Limb (tissue), 2 donors: ENCODE data around the gene GARIN5A.

ENCODE experiments used
- DNase-seq, 2 donors: peaks; one replicate each; pipeline ENCODE4 v3.0.0-alpha.2; 2016; ENCODE audit errors: extremely low spot score in 2 of 2

The GARIN5A gene

DNA sequence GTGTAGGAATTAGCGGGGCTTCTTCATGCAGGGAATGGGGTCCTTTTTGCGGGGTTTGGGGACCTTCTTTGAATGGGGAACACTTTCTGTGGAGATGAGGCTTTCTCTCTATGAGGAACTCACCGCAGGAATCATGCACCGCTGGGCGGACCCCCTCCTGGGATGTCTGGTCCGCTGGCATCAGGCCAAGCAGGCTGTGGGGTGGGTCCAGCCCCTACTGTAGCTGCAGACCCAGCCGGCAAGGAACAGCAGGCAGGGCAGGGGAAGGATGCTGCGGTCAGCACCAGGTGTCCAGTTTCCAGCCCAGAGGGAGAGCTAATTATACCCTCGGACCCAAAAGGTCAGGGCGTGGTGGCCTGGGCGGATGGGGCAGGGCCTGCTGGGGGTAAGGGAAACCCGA, 42.1 kb downstream of the GARIN5A start:
- no peak for DNase-seq

DNA sequence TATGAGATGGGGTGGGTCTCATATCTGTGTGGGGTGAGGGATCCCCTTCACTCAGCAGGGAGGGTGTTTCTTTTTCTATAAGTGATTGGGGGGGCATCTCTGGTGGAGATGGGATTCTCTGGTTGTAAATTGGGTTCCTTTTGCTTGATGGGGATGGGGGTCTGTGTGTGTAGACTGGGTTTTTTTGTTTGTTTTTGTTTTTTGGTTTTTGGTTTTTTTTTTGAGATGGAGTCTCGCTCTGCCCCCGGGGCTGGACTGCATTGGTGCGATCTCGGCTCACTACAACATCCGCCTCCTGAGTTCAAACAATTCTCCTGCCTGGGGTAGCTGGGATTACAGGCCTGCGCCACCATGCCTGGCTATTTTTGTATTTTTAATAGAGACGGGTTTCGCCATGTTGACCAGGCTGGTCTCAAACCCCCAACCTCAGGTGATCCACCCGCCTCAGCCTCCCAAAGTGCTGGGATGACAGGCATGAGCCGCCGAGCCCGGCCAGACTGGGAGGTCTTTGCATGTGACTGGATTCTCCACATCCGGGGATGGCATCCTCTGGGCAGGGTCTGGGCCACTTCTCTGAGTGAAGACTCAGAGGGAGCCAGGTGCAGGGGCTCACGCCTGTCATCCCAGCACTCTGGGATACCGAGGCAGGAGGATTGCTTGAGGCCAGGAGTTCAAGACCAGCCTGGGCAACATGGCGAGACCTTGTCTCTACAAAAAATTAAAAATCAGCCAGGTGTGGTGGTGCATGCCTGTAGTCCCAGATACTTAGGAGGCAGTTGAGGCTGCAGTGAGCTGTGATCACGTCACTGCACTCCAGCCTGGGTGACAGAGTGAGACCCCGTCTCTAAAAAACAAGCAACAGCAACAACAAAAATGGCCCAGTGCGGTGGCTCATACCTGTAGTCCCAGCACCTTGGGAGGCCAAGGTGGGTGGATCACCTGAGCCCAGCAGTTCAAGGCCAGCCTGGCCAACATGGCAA, 43.2 kb downstream of the GARIN5A start:
- no peak for DNase-seq

DNA sequence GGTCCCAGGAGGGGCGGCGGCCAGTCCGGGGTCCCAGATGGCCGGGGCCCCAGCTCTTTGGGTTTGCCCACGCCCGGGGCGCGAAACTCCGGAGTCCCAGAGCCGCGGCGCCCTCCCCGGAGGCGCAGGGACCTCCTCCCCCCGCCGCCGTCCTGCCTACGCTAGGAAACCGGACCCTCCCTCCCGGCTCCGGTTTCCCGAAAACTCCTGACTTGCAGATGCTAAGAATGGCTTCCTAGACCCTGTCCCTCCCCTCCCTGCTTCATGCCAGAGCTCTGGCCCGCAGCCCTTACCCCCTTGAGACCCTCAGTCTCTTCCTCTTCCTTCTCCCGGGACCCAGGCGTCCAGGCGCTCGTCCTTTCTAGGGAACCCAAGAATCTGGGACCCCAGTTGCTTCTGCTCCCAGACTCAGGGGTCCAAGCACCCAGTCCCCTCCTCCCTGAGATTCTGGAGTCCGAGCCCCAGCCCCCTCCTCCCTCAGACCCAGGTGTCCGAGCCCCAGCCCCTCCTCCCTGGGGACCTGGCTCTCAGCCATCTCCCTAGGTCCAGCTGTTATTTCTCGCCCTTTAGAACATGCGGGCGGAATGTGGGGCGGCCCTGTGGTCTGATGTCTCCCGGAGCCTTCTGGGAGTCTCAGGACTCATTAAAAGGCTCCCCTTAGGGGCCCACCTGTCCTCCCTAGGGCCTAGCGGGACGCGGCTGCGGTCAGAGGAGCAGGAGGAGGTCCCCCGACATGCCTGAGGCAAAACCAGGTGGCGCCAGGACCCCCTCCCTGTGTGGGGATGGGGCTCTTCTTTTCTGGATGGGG, 44.2 kb downstream of the GARIN5A start, which contains the start of gene MYBPC2:
Gene MYBPC2 (plus strand): TSS at position 672 of the 808 bp plus-strand sequence. CDS start 62 bp downstream, at position 734.
- peak; percentile 36 to 82 for DNase-seq

DNA sequence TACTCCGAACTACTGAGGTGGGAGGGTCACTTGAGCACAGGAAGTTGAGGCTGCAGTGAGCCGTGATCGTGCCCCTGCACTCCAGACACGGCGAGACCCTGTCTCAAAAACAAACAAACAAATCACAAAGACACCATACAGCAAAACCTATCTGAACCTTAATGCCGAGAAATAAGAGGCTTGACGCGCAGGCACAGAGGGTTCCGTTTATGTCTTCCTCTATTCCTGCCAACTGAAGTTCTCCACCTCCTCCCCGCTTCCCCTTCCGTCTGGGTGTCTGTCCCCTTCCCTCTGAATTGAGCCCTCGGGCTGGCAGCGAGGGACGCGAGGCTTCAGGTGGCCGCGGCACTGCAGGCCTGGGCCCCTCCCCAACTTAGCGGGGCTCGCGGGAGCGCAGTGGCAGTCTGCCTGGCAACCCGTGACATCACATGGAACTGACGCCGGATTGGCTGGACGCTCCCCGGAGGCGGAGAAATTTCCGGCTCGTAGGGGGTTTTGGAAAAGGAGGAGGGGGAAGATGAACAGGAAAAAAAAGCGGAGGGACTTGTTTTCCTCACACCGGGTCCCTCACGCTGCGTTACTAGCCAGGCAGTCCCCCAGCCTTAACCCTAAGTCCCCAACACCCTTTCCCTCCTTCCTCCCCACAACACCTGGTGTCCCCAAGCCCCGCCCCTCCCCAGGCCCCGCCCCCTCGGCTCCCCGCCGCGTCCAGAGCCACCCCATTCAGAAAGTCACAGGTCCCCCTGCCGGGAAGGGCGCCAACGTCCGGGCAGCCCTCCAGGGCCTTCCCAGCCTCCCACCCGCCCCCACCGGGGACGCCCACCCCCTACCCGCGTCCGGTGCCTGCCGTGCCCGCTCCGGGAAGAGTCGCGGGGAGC, 45.1 kb downstream of the GARIN5A start:
- peak; percentile 89 to 96 for DNase-seq

DNA sequence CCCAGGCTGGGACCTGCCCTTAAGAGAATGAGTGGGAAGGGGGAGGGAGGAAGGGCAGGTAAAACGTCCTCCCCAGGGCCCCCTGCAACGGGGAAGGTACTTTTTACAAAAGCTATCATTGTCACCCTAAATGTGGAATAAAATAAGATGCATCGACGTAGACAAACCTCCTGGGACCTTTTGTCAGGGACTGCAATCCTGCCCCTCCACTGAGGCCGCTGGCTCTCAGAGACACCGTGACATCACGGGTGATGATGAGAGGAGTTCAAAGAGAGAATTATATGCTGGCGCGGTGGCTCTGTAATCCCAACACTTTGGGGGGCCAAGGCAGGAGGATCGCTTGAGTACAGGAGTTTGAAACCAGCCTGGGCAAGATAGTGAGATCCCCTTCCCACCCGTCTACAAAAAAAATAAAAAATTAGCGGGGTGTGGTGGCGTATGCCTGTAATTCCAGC, 45.7 kb downstream of the GARIN5A start:
- no peak for DNase-seq

DNA sequence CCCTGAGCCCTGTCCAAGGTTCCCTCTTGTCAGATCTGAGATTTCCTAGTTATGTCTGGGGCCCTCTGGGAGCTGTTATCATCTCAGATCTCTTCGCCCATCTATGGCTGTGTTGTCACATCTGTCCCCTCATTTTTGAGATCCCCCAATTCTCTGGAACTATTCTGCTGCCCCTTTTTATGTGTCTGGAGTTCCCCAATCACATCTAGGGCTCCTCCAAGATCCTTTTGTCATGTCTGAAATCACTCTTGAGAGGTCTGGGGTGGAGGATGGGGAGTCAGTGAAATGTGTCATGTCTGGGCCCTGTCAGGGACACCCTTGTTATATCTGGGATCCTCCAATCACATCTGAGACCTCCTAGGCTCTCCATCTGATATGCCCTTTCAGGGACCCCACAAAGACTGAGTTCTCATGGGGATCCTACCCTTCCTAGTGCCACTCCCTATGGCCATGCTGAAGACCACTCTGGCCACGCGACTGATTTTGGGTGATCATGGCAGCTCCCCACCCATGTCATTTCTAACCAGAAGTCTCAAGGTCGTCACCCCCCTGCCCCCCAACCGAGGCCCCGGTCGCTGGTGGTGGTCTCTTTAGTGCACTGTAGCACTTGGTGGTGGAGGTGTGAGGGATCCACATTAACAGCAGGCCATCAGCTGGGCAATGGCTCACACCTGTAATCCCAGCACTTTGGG, 47.7 kb downstream of the GARIN5A start:
- no peak for DNase-seq

DNA sequence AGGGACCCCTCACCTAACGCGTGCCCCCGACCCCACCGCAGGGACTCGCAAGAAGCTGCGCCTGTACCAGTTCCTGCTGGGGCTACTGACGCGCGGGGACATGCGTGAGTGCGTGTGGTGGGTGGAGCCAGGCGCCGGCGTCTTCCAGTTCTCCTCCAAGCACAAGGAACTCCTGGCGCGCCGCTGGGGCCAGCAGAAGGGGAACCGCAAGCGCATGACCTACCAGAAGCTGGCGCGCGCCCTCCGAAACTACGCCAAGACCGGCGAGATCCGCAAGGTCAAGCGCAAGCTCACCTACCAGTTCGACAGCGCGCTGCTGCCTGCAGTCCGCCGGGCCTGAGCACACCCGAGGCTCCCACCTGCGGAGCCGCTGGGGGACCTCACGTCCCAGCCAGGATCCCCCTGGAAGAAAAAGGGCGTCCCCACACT, 48.6 kb downstream of the GARIN5A start:
- DNase-seq: peak; percentile 82 to 89

DNA sequence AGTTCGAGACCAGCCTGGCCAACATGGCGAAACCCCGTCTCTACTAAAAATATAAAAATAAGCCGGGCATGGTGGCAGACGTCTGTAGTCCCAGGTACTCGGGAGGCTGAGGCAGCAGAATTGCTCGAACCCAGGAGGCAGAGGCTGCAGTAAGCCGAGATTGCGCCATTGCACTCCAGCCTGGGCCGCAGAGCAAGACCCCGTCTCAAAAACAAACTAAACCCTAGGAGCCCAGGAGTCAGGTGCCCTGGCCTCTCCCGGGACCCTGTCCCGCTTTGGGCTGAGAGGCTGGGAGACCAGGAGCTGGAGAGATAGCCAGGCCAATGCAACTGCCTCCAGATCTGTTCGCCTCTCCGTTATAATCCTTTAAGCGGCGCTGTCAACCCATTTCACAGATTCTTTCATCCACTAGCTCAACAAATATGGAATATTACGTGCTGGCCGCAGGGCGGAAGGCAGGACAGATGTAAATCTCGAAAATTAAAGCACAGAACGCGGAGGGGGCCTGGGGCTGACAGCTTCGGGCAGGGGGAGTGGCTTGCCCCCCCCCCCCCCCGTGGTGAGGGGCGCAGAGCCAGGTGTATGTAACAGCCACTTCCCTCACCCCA, 49.2 kb downstream of the GARIN5A start:
- DNase-seq: no peak

DNA sequence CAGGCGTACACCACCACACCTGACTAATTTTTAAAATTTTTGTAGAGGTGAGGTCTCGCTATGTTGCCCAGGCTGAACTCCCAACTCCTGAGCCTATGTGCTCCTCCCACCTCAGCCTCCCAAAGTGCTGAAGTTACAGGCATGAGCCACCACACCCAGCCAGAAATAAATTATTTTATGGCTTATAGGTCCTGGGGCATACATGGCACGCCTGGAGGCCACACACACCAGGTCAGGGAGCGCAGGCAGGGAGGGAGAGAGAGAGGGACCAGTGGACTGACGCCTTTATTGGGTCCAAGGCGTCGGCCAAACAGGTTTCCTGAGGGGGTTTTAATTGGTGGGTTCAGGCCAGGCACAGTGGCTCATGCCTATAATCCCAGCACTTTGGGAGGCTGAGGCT, 51.1 kb downstream of the GARIN5A start:
- DNase-seq: no peak

DNA sequence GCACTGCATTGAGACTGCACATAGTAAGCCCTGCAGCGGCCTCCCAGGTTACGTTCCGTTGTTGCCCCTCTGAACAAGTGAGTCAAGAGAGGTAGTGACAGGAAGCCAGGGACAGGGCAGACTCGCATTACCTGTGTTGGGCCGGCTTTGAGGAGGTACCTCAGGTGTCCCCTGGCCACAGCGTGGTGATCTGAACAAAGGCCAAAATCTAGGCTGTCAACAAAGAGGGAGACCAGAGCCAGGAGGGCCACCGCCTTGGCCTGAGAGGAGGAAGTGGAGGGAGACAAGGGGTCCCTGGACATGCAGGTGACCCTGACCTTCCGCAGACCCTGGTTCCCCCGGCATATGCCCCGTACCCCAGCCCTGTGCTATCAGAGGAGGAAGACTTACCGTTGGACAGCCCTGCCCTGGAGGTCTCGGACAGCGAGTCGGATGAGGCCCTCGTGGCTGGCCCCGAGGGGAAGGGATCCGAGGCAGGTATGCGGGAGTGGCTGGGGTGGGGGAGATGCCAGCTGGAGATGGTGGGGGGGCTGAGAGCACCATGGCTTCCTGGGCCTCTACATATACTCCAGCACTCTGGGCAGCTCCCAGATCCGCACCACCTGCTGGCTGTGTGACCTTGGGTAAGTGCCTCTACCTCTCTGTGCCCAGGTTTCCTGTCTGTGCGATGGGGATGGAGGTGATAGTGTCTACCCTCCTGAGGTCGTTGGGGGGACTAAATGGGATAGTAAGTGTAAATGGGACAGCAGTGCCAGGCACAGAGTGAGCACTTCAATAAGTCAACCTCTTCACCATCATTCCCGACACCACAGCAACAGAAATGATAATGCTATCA, 53.2 kb downstream of the GARIN5A start:
- DNase-seq: no peak

DNA sequence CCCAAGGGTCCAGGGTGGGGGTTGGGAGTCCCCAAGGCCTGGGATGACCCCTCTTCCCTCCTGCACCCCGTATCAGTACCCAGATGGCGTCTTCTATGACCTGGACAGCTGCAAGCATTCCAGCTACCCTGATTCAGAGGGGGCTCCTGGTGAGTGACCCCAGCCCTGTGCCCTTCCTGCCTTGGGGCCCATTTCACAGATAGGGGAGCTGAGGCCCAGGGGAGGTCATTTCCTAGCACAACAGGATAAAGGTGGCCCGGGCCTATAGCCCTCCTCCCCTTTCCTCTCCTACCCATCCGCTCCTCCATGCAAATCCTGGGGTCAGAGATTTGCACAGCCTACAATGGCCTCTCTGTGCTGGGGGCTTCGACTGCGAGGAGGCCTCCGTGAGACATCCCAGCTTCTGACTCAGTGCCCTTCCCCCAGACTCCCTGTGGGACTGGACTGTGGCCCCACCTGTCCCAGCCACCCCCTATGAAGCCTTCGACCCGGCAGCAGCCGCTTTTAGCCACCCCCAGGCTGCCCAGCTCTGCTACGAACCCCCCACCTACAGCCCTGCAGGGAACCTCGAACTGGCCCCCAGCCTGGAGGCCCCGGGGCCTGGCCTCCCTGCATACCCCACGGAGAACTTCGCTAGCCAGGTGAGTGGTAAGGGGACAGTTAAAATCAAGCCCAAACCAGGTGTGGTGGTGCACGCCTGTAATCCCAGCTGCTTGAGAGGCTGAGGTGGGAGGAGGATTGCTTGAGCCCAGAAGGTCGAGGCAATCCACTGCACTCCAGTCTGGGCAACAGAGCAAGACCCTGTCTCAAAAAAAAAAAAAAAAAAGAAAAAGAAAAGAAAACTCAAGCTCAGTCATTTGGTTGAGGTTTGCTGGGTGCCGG, 54.0 kb downstream of the GARIN5A start:
- no peak for DNase-seq

DNA sequence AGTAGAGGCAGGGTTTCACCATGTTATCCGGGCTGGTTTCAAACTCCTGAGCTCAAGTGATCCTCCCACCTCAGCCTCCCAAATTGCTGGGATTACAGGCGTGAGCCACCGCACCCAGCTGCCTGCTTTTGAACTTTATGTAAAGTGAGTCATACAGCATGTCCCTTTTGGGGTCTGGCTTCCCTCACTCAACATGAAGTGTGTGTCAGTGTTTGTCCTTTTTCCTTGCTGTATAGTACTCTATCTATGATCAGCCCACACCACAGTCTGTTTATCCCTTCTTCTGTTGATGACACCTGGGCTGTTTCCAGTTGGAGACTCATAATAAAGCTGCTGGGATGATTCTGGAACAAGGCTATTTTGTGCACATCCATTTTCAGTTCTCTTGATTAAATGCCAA, 55.8 kb downstream of the GARIN5A start:
- DNase-seq: no peak

DNA sequence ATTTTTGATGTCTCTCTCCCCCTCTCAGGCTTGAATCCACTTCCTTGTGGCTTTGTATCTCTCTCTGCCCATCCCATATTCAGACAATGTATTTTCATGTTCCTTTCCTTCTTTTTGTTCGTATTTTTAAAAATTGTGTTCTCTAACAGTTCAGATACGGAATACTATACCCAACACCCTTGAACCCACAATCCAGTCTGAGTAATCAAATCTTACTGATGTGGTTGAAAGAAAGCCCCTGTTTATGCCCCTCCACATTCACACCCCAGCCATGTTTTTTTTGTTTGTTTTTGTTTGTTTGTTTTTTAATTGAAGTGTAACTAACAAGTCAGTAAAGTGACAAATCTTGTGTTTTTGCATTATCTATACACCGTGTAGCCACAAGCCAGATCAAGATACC, 56.5 kb downstream of the GARIN5A start:
- no peak for DNase-seq

DNA sequence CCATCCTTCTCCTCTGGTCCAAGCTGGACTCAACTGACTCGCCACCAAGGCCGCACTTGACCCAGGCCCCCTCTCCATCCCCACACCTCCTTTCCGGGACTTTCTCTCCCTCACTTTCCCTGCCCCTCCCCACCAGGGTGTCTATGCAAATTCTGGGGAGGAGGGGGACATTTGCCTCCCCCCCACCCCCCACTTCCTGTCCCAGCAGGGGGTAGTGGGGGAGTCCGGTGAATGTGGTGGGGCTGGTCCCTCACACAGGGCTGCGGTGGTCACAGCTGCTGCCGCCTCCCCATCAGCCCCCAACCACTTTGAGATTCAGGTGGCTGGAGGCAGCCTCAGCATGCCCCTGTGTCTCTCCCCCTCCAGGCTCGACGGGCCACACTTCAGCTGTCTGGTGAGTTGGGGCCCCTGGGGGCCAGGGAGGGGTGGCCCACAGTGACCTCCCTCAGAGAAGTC, 57.0 kb downstream of the GARIN5A start:
- no peak for DNase-seq

DNA sequence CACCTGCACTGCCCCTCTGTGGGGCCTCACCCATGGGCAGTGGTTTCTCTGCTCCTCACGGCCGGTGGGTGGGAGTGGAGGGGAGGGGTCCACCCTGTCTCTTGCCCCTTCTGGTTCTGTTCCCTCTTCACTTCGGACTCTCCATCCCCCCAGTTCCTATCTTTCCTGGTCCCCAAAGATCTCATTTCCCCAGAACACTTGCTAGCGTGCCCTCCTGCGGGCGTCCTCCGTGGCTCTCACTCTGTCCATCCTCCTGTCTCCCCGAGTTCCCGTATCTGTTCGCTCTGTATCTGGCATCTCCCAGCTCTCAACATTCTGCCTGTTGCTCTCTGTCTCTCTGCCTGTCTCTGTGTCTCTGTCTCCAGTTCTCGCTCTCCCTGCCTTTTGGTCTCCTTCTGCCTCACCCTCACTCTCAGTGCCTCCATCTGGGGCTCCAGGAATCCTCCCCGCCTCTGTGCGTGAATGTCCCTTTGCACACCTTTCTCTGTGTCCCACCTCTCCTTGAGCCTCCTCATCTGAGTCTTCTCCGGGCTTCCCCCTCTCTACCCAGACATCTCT, 57.5 kb downstream of the GARIN5A start:
- no peak for DNase-seq

DNA sequence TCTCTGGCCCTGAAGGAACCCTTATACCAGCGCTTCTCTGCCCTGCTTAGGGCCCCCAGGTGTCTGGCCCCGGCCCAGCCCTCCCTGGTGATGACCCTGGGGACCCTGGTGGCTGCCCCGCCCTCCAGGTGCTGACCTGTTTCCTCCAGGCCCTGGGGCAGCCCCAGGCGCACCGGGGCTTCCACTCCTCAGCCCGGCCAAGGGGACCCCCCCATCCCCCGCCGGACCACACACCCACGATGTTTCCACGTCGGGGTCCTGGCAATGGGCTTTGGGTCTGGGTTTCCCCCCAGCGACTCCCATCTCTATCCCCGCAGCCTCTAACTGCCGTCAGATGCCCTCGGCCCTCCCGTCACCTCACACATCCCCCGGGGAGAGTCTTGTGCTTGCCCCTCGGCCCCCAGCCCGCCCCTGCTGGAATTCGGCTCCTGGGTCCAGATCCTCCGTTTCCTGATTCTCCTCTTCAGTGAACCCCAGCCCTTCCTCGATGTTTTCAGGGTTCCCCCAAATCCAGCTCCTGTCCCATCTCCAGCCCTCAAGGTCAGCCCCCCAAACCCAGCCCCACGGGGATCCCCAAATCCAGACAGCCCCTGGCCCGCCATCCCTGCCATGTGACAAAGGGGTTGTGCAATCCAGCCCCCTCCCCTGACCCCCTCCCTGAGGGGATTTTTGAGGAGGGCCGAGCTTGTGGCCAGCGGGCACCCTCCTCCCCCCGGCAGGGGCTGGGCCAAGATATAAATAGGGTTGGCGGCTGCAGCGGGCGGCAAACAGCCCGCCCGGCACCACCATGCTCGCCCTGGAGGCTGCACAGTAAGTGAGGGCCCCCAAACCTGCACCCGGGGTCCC, 58.2 kb downstream of the GARIN5A start, which contains the start of gene SPIB:
Gene SPIB (plus strand): TSS at position 763 of the 846 bp plus-strand sequence. CDS start 25 bp downstream, at position 788.
- no peak for DNase-seq
